HG02852 (cell line): ENCODE measurements around the gene FBXW2.
A peak's percentile ranks its signal among the peaks of the same experiment; 100 is the strongest.
"Not testable (repeated sequence)": the region's sequence is repeated elsewhere in the genome, so short reads cannot be mapped to it uniquely, and the experiment has no call there.

ENCODE experiments used
- ATAC-seq: cut with Tn5 transposase; IDR thresholded peaks from one replicate; pipeline ENCODE4 v1.9.1; 2021; ENCODE audit warnings: mild to moderate bottlenecking, moderate library complexity; ENCODE audit not compliant: unreplicated experiment

Gene FBXW2

GRCh38 chr9:120792898-120793765, at the start of gene FBXW2:
FBXW2 (minus strand) TSS chr9:120793416; CDS start chr9:120788258, 5,158 bp downstream.
- ATAC-seq, result peak; percentile 88

GRCh38 chr9:120841930-120842684, 48.9 kb upstream of the FBXW2 start:
- ATAC-seq, result peak; percentile 15

GRCh38 chr9:120839146-120839545, 45.9 kb upstream of the FBXW2 start:
- ATAC-seq, result no peak

GRCh38 chr9:120837921-120838320, 44.7 kb upstream of the FBXW2 start:
- no peak for ATAC-seq

- no peak for ATAC-seq
These were observed 40.1 kb upstream of the FBXW2 start for GRCh38 chr9:120833325-120833724.

GRCh38 chr9:120832807-120833206, 39.6 kb upstream of the FBXW2 start:
- no peak for ATAC-seq

- ATAC-seq, result no peak
These were observed 37.6 kb upstream of the FBXW2 start for GRCh38 chr9:120830865-120831264.

- no peak for ATAC-seq
These were observed 36.9 kb upstream of the FBXW2 start for GRCh38 chr9:120830151-120830550.

- no peak for ATAC-seq
These were observed 36.4 kb upstream of the FBXW2 start for GRCh38 chr9:120829650-120830049.

- no peak for ATAC-seq
These were observed 26.9 kb upstream of the FBXW2 start for GRCh38 chr9:120820095-120820494.

GRCh38 chr9:120818595-120818994, 25.4 kb upstream of the FBXW2 start:
- ATAC-seq, result no peak

- no peak for ATAC-seq
These were observed 21.9 kb upstream of the FBXW2 start for GRCh38 chr9:120815075-120815474.

- no peak for ATAC-seq
These were observed 15.7 kb upstream of the FBXW2 start for GRCh38 chr9:120808931-120809330.

- ATAC-seq, result no peak
These were observed 14.6 kb upstream of the FBXW2 start for GRCh38 chr9:120807607-120808379.

GRCh38 chr9:120804784-120805363, 11.7 kb upstream of the FBXW2 start:
- not testable (repeated sequence) for ATAC-seq

GRCh38 chr9:120801441-120801840, 8.2 kb upstream of the FBXW2 start:
- no peak for ATAC-seq

GRCh38 chr9:120791161-120791560, 2.1 kb downstream of the FBXW2 start:
- ATAC-seq, result no peak

GRCh38 chr9:120787933-120788332, 5.3 kb downstream of the FBXW2 start:
- ATAC-seq, result no peak

- ATAC-seq, result no peak
These were observed 9.6 kb downstream of the FBXW2 start for GRCh38 chr9:120783602-120784047.

GRCh38 chr9:120781236-120781635, 12.0 kb downstream of the FBXW2 start:
- no peak for ATAC-seq

- ATAC-seq, result no peak
These were observed 12.8 kb downstream of the FBXW2 start for GRCh38 chr9:120780367-120780766.
